ENCODE measurements around the gene ARL4C. TPM values are rescaled to one million over a fixed set of nuclear protein-coding genes. Genes with fewer than 3 reads are reported as not detected.

The ARL4C gene
- total RNA-seq, 1 donor from 2014 or later = 20.7 TPM

DNA sequence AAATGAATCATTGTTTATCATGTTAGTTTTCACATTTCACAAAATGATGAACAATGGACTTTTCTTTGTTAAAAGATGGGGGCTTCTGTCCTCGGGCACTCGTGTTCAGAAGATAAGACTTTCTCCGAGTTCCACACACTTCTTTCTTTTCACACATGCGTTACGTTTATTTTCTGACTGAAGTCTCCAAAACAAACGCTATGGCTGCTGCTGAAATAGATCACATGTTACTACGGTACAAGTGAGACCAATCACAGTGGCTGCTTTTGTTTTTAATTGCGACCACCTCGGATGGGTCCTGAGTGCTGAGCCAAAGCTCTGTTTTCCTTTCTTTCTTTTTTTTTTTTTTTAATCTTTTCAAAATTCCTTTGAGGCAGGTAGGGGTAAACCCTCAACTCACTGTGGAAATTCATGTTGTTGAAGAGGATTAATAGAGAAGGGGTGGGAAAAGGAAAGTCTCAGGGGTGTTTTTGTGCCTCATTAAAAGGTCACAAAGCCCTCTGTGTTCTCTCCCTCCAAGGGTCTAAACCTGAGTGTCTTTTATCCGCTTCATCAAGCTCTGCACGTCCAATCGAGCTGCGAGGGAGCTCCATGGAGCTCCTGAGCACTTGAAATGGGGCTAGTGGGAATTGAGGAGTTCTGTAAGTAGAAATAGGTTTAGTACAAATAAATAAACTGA is 48.2 kb downstream of the ARL4C start:
- Mint-ChIP-seq H3K4me3 (no peak overlapping the region), H3K36me3 (no peaks in the 10 kb centered on the region), H3K4me1 (peaks cover 42% of the 10 kb centered on the region), H3K9me3 (peaks cover 5% of the 10 kb centered on the region), H3K27me3 (ENCODE audit: low read depth) (no peaks in the 10 kb centered on the region), H3K27ac (peak overlapping the region; percentile 84)
- TF ChIP-seq, protein P1, sequence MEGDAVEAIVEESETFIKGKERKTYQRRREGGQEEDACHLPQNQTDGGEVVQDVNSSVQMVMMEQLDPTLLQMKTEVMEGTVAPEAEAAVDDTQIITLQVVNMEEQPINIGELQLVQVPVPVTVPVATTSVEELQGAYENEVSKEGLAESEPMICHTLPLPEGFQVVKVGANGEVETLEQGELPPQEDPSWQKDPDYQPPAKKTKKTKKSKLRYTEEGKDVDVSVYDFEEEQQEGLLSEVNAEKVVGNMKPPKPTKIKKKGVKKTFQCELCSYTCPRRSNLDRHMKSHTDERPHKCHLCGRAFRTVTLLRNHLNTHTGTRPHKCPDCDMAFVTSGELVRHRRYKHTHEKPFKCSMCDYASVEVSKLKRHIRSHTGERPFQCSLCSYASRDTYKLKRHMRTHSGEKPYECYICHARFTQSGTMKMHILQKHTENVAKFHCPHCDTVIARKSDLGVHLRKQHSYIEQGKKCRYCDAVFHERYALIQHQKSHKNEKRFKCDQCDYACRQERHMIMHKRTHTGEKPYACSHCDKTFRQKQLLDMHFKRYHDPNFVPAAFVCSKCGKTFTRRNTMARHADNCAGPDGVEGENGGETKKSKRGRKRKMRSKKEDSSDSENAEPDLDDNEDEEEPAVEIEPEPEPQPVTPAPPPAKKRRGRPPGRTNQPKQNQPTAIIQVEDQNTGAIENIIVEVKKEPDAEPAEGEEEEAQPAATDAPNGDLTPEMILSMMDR (IDR thresholded peaks at IDR 0.05; ENCODE audit: unreplicated experiment) = no peak
- no peak for DNase-seq (ENCODE audit: low spot score in 2 of 2, unreplicated experiment in 2 of 2)

DNA sequence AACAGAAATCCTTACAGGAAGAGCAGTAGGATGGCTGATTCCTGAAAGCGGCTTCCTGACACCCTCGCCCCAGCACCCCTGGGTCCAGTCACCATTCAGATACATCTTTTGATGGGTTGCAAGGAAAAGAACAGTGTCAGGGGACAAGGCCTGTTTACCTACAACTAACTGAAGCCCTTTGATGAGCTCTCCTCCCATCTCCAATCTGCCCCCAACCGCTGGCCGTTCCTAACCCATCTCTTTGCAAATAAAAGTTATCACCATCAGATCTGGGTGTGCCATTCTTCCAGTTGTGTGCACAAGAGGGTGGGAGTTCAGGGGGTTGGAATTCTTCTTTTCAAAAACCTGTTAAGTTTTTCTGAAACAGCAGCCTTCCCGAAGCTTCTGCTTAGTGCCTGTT is 48.9 kb downstream of the ARL4C start:
- H3K27me3 Mint-ChIP-seq (ENCODE audit: low read depth) = no peaks in the 10 kb centered on the region
- no peaks in the 10 kb centered on the region for H3K36me3 Mint-ChIP-seq
- TF ChIP-seq, protein P1 (IDR thresholded peaks at IDR 0.05; ENCODE audit: unreplicated experiment) = no peak
- H3K27ac Mint-ChIP-seq = peak overlapping the region; percentile 84
- H3K4me3 Mint-ChIP-seq = no peak overlapping the region
- H3K9me3 Mint-ChIP-seq = peaks cover 2% of the 10 kb centered on the region
- H3K4me1 Mint-ChIP-seq = peaks cover 42% of the 10 kb centered on the region
- no peak for DNase-seq (ENCODE audit: low spot score in 2 of 2, unreplicated experiment in 2 of 2)

DNA sequence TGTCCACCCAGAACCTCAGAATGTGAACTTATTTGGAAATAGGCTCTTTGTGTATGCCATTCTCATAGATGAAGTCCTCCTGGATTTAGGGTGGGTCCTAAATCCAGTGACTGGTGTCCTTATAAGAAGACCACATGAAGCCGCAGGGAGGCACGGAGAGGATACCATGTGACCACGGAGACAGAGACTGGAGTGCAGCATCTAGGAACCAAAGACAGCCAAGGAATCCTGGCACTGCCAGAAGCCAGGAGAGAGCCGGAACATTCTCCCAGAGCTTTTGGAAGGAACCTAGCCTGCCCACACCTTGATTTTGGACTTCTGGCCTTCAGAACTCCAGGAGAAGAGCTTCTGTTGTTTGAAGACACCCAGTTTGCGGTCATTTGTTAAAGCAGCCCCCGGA is 49.7 kb downstream of the ARL4C start:
- Mint-ChIP-seq H3K4me1 (peaks cover 40% of the 10 kb centered on the region), H3K27me3 (ENCODE audit: low read depth) (no peaks in the 10 kb centered on the region), H3K4me3 (no peak overlapping the region), H3K9me3 (no peaks in the 10 kb centered on the region), H3K36me3 (no peaks in the 10 kb centered on the region), H3K27ac (peak overlapping the region; percentile 56)
- DNase-seq (ENCODE audit: low spot score in 2 of 2, unreplicated experiment in 2 of 2) = no peak
- TF ChIP-seq, protein P1 (IDR thresholded peaks at IDR 0.05; ENCODE audit: unreplicated experiment) = no peak

DNA sequence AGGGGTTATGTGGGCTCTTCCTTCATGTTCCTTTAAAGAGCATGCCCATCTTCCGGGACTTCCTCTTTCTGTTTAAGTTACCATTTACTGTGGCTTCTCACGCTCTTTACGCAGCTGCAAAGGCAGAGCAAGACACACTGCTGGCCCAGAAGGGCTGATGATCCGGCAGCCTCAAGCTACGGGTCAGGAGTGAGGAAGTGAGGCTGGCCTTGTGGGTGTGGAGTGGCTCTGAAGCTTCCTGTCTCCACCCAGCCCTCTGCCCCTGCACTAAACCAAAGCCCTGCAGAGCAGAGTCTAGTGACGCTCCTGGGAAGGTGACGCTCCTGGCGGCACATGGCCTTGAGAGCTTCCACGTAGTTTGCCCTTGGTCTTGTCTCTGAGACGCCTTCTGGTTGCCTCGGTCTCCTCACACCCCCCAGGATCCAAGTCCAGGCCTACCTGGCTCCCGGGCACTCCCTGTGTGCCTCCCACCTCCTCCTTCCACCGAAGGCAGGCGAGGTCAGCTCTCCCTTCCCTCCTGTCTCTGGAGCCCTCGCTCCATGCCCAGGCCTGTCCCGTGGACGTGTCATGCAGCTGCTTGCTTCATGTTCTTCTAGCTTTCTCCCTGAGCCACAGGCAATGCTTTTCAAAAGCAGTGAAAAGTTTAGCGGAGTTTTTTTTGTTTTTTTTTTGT is 50.3 kb downstream of the ARL4C start:
- DNase-seq (ENCODE audit: low spot score in 2 of 2, unreplicated experiment in 2 of 2) = no peak
- no peaks in the 10 kb centered on the region for H3K9me3 Mint-ChIP-seq
- no peaks in the 10 kb centered on the region for H3K27me3 Mint-ChIP-seq (ENCODE audit: low read depth)
- H3K4me1 Mint-ChIP-seq = peaks cover 38% of the 10 kb centered on the region
- TF ChIP-seq, protein P1 (IDR thresholded peaks at IDR 0.05; ENCODE audit: unreplicated experiment) = no peak
- H3K4me3 Mint-ChIP-seq = no peak overlapping the region
- peak overlapping the region; percentile 65 for H3K27ac Mint-ChIP-seq
- no peaks in the 10 kb centered on the region for H3K36me3 Mint-ChIP-seq

DNA sequence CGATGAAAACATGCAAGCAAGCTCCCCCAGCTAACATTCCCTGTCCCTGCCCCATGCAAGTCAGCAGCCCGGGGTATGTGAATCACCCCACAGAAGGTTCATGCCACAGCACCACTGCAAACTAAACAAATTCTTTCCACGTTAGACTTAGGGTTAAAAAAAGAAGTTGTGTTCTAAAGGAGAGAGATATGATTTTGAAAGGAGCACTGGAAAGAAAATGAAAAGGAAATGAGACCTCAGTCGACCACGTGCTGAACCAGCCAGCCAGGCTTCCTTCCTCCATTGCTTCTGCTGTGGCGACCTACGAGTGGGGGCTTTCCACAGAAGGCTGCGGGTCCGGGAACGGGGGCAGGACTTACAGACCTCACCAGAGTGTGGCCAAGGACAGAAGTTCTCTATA is 52.0 kb downstream of the ARL4C start:
- no peak for DNase-seq (ENCODE audit: low spot score in 2 of 2, unreplicated experiment in 2 of 2)
- Mint-ChIP-seq H3K27ac (no peak overlapping the region), H3K36me3 (no peaks in the 10 kb centered on the region), H3K4me1 (peaks cover 33% of the 10 kb centered on the region), H3K4me3 (no peak overlapping the region), H3K27me3 (ENCODE audit: low read depth) (no peaks in the 10 kb centered on the region), H3K9me3 (no peaks in the 10 kb centered on the region)
- TF ChIP-seq, protein P1 (IDR thresholded peaks at IDR 0.05; ENCODE audit: unreplicated experiment) = no peak

All from mesothelial cell of epicardium (in vitro differentiated cells).